ENCODE measurements around the gene ROPN1L.
"Not testable (repeated sequence)": the region's sequence is repeated elsewhere in the genome, so short reads cannot be mapped to it uniquely, and the experiment has no call there.

ROPN1L gene

GRCh38 chr5:10501554-10502075, 59.9 kb downstream of the ROPN1L start:
- DNase-seq (ENCODE audit: low read depth in 2 of 2), result no peak

GRCh38 chr5:10502130-10502529, 60.5 kb downstream of the ROPN1L start:
- no peak for DNase-seq (ENCODE audit: low read depth in 2 of 2)

GRCh38 chr5:10502578-10502977, 60.9 kb downstream of the ROPN1L start:
- DNase-seq (ENCODE audit: low read depth in 2 of 2), result no peak

- no peak for DNase-seq (ENCODE audit: low read depth in 2 of 2)
These were observed 61.6 kb downstream of the ROPN1L start for GRCh38 chr5:10503321-10503720.

- no peak for DNase-seq (ENCODE audit: low read depth in 2 of 2)
These were observed 62.5 kb downstream of the ROPN1L start for GRCh38 chr5:10503997-10504793.

GRCh38 chr5:10505517-10506095, 63.9 kb downstream of the ROPN1L start:
- DNase-seq (ENCODE audit: low read depth in 2 of 2), result no peak

GRCh38 chr5:10506535-10506934, 64.9 kb downstream of the ROPN1L start:
- DNase-seq (ENCODE audit: low read depth in 2 of 2), result no peak

- no peak for DNase-seq (ENCODE audit: low read depth in 2 of 2)
These were observed 66.0 kb downstream of the ROPN1L start for GRCh38 chr5:10507575-10508096.

- DNase-seq (ENCODE audit: low read depth in 2 of 2), result no peak
These were observed 67.9 kb downstream of the ROPN1L start for GRCh38 chr5:10509575-10509974.

GRCh38 chr5:10511741-10512640, 70.3 kb downstream of the ROPN1L start:
- no peak for DNase-seq (ENCODE audit: low read depth in 2 of 2)

GRCh38 chr5:10513501-10514442, 72.1 kb downstream of the ROPN1L start:
- DNase-seq (ENCODE audit: low read depth in 2 of 2), result no peak

GRCh38 chr5:10514572-10514971, 72.9 kb downstream of the ROPN1L start:
- DNase-seq (ENCODE audit: low read depth in 2 of 2), result not testable (repeated sequence)

Measured in stimulated activated CD8-positive, alpha-beta memory T cell treated with anti-CD3 and anti-CD28 coated beads, Interleukin-7, amount 100 ng/mL, for 4 hours (primary cell).